Upper lobe of right lung (tissue), 1 donor: ENCODE data around the gene EDA. TPM values are rescaled to one million over a fixed set of nuclear protein-coding genes. Genes with fewer than 3 reads are reported as not detected.

ENCODE experiments used
- ATAC-seq: fragments of 200-7000 bp; cut with Tn5 transposase; one replicate; pipeline ENCODE4 v1.9.1; 2020; ENCODE audit warnings: mild to moderate bottlenecking, moderate library complexity
- DNase-seq: peaks from one replicate; pipeline ENCODE4 v3.0.0-alpha.2; 2020
- H3K27ac ChIP-seq: fragments of 200-600 bp; one replicate; pipeline ENCODE4 v1.8.0; 2022
- H3K27me3 ChIP-seq: fragments of 200-600 bp; one replicate; pipeline ENCODE4 v1.8.0; 2022; ENCODE audit warnings: mild to moderate bottlenecking
- H3K36me3 ChIP-seq: fragments of 200-600 bp; one replicate; pipeline ENCODE4 v1.8.0; 2022
- H3K4me1 ChIP-seq: fragments of 200-600 bp; one replicate; pipeline ENCODE4 v1.8.0; 2022
- H3K4me3 ChIP-seq: fragments of 200-600 bp; one replicate; pipeline ENCODE4 v1.8.0; 2022; ENCODE audit warnings: mild to moderate bottlenecking
- H3K9me3 ChIP-seq: fragments of 200-600 bp; one replicate; pipeline ENCODE4 v1.8.0; 2022
- CTCF ChIP-seq: fragments of 200-600 bp; IDR thresholded peaks from one replicate; pipeline ENCODE4 v1.8.0; 2022; ENCODE audit warnings: antibody characterized with exemption
- intact Hi-C: fragments of 100-400 bp; cut with DNase I; formaldehyde crosslinking; loops from one replicate; pipeline ENCODE4 v1.11.0; 2022
- total RNA-seq: library from RNA; stranded (reverse); fragmentation: NEBNext Ultra II Directional; extraction: Animal tissue kit (Norgen Biotek cat#: 25700); gene quantifications from one replicate; pipeline ENCODE4 v1.2.1, GENCODE V29; 2021
- donor health status: DM: no; HTN: yes; CAD: no; lungs with severe emphysema.

Gene EDA
- total RNA-seq, 1 donor from 2014 or later: 5.5 TPM

GRCh38 chrX:70009049-70009448 is 393.1 kb downstream of the EDA start:
- no peak overlapping the region for H3K4me3 ChIP-seq
- DNase-seq: no peak
- no peak for TF ChIP-seq CTCF

GRCh38 chrX:70009970-70010369 is 394.1 kb downstream of the EDA start:
- no peaks in the 10 kb centered on the region for H3K27me3 ChIP-seq
- no peaks in the 10 kb centered on the region for H3K36me3 ChIP-seq
- DNase-seq: no peak
- ATAC-seq: no peak
- H3K9me3 ChIP-seq: no peaks in the 10 kb centered on the region
- H3K27ac ChIP-seq: no peak overlapping the region
- intact Hi-C loops: no loop called here
- no peaks in the 10 kb centered on the region for H3K4me1 ChIP-seq
- TF ChIP-seq CTCF: no peak
- H3K4me3 ChIP-seq: no peak overlapping the region

More at GRCh38 chrX:70009049-70009448, 393.1 kb downstream of the EDA start:
- intact Hi-C loops: no loop called here
- ATAC-seq: no peak
- Histone ChIP-seq H3K36me3 (no peaks in the 10 kb centered on the region), H3K9me3 (no peaks in the 10 kb centered on the region), H3K27me3 (no peaks in the 10 kb centered on the region), H3K27ac (no peak overlapping the region), H3K4me1 (no peaks in the 10 kb centered on the region)

- no peaks in the 10 kb centered on the region for H3K9me3 ChIP-seq
- H3K27me3 ChIP-seq: no peaks in the 10 kb centered on the region
- intact Hi-C loops: no loop called here
- H3K27ac ChIP-seq: no peak overlapping the region
- TF ChIP-seq CTCF: no peak
- no peak overlapping the region for H3K4me3 ChIP-seq
- no peaks in the 10 kb centered on the region for H3K36me3 ChIP-seq
- DNase-seq (no peak), ATAC-seq (no peak)
- H3K4me1 ChIP-seq: no peaks in the 10 kb centered on the region
Observed at GRCh38 chrX:70012756-70013155, 396.8 kb downstream of the EDA start.

GRCh38 chrX:70013466-70014381 is 397.8 kb downstream of the EDA start:
- Histone ChIP-seq H3K27ac (no peak overlapping the region), H3K36me3 (no peaks in the 10 kb centered on the region), H3K9me3 (no peaks in the 10 kb centered on the region), H3K4me1 (no peaks in the 10 kb centered on the region), H3K4me3 (no peak overlapping the region), H3K27me3 (no peaks in the 10 kb centered on the region)
- no peak for DNase-seq
- intact Hi-C loops: no loop called here
- ATAC-seq: peak; percentile 31
- no peak for TF ChIP-seq CTCF

- intact Hi-C loops: no loop called here
- no peaks in the 10 kb centered on the region for H3K9me3 ChIP-seq
- no peaks in the 10 kb centered on the region for H3K4me1 ChIP-seq
- ATAC-seq (no peak), DNase-seq (no peak)
- H3K27ac ChIP-seq: no peak overlapping the region
- H3K36me3 ChIP-seq: no peaks in the 10 kb centered on the region
- no peak overlapping the region for H3K4me3 ChIP-seq
- no peaks in the 10 kb centered on the region for H3K27me3 ChIP-seq
- TF ChIP-seq CTCF: no peak
Observed at GRCh38 chrX:70016513-70016912, 400.6 kb downstream of the EDA start.
